Left renal pelvis (tissue), 4 donors: Measurements from ENCODE around the gene ACP7. TPM values are rescaled to one million over a fixed set of nuclear protein-coding genes. Genes with fewer than 3 reads are reported as not detected.
"Not testable (repeated sequence)": the region's sequence is repeated elsewhere in the genome, so short reads cannot be mapped to it uniquely, and the experiment has no call there.

ENCODE experiments used
- DNase-seq, 4 donors: peaks; one replicate each; pipeline ENCODE4 v3.0.0-alpha.2; 2013; ENCODE audit warnings: low read depth in 4 of 4, low spot score in 3 of 4
- polyA plus RNA-seq, 4 donors: library from polyadenylated mRNA; unstranded; fragments of 120-200 nt; gene quantifications; one replicate each; pipeline ENCODE4 v1.2.1, GENCODE V29; 2013; ENCODE audit not compliant: insufficient read length in 4 of 4

ACP7 gene
- polyA plus RNA-seq, 4 donors: 0.08 to 0.79 (median 0.34) TPM

- no peak for DNase-seq
These were observed 44.4 kb downstream of the ACP7 start for GRCh38 chr19:39128516-39129079.

- DNase-seq: no peak
These were observed 44.9 kb downstream of the ACP7 start for GRCh38 chr19:39129116-39129515.

GRCh38 chr19:39130337-39131254, 46.4 kb downstream of the ACP7 start:
- no peak for DNase-seq

GRCh38 chr19:39131255-39131755, 47.1 kb downstream of the ACP7 start:
- no peak for DNase-seq

- DNase-seq: no peak
These were observed 48.3 kb downstream of the ACP7 start for GRCh38 chr19:39132344-39132969.

DNA sequence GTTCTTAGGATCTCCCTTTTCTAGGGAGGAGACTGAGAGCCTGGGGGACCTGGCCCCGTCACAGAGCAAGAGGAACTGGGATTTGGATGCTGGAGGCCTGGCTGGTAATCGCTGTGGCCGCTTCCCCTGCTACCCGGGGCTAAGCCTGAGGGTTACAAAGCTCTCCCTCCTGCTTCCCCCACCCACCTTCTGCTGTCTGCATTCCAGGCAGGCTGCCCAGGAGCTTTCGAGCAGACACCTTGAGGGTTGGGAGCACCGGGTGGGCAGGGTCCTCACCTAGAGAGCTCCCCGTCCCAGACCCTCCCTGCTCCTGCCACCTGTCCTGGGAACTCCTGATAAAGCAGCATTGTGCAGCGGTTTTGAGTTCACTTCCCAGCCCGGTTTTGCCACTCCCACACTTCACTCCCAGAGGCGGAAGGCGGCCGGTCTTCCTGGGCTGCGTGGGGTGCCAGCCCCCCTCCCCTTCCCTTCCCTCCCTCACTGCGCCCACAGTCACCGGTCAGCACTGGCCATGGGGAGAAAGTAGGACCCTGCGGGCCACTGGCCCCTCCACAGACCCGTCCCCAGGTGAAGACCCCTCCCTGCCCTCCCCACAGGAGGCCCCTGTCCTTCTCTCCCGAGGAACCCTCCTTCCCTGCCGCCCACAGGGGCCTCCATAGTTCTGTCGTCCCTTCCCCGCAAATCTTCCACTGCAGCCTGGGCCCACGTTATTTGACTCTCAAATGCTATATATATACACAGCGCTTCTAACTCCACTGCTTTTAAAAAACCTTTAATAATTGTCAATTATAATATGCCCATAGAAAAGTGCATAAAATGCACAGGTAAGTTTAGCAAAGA, 49.5 kb downstream of the ACP7 start:
- DNase-seq: no peak

GRCh38 chr19:39135701-39136100, 51.5 kb downstream of the ACP7 start:
- DNase-seq: no peak

DNA sequence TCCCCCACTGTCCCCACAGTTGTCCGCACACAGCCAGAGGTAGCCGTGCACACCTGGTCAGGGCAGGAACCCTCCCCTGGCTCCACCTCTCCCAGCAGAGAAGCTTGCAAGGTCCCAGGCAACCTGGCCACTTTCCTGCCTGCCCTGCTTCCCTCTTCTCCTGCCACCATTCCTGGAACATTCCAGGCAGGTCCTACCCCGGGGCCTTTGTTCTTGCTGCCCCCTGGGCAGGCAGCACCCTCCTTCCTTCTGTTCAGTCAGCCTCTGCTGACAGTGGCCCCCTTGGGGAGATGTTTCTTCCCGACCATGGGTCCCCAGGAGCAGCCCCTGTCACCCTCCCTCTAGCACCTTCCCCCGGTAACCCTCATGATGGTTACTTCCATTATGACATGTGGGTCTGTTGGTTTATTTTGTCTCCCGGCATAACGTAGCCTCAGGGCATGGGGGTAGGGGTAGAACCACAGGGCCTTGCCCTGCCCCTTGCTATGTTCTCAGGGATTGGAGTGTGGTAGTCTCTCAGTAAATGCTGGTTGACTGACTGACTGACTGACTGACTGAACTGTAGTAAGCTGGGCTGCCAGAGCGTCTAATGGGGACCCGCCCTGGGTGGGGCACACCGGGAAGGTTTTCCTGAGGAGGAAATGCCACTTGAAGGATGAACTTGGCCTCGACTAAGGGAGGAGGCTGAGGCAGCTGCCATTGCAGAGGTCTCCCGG, 52.2 kb downstream of the ACP7 start:
- DNase-seq: no peak

- no peak for DNase-seq
These were observed 53.0 kb downstream of the ACP7 start for GRCh38 chr19:39137131-39137530.

DNA sequence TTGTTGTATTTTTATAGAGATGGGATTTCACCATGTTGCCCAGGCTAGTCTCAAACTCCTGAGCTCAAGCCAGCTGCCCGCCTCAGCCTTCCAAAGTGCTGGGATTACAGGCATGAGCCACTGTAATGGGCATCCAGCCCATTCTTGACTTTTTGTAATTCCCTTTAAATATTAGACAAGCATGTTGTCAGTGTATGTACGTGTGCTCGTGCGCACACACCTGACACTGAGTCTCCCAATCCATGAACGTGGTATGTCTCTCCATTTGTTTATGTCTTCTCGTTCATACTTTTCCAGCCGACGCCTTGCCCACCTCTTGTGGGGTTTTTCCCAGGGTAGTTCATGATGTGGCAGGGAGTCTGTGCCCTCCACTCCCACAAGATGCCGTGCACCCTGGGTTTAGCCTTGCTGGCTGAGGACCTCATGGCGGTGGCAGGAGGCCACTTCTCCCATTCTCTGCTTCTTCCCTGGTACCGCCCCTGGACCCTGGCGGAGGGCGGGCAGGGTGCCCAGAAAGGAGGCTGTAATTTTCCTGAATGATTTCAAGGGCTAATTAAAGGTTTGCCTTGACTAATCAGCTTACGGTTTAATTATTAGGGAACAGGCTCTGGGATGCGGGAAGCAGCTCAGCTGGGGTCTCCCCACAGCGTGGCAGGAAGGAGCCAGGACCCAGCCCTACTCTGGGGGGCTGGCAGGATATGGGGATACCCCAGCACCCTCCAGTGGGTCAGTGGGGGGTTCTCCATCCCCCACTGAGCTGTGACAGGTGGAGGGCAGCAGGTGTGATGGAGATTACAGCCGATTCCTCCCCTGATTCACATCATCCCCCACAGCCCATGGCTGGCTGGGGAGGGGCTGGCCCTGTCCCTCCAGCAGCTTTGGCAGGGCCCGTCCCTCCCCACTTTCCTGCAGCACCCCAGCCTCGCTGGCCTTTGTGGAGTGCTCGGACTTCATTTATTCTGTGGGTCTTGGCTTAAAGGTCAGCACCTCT, 54.3 kb downstream of the ACP7 start:
- DNase-seq: no peak

DNA sequence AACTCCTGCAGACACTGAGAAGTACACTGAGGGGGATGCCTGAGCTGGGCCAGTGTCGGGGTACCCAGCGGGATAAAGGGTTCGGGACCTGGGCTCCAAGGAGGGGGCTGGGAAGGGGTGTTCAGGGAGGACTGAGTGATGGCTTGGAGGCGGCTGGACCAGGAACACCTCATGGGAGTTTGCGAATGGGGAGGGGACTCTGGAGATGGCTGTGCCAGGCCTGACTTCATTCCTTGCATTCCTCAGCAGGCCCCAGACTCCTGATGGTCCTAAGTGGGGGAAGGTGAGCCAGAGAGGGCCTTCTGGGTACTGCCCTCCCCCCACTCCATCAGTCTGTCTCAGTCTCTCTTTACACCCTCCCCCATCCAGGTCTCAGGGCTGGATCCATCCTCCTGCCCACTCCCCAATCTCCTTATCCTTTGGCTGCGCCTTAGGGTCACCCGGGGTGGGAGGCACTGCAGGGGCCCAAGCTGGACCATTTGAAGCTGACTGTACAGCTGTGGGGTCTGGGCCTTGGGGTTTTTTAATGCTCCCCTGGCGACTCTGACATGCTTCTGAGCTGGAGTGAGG, 55.2 kb downstream of the ACP7 start:
- DNase-seq: no peak

DNA sequence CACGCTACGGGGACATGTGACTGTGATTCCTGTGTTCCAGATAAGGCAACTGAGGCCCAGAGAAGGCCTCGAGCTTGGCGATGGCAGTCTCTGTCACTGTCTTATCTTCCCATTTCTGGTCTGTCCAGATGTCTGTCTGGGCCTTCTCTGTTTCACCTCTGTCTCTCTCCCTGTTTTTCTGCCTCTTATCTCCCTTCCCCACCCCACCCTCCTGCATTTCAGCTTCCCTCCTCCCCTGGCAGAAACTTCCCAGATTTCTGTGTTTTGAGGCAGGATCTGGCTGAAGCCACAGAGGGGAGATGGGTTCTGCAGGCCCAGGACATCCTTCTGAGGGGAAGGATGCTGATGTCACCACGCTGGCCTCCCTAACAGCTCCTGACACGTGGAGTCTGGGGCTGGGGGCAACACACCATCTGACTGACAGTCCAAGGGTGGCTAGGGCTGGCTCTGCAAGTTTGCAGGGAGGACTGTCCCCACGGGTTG, 55.8 kb downstream of the ACP7 start:
- DNase-seq: no peak

GRCh38 chr19:39140594-39140993, 56.4 kb downstream of the ACP7 start:
- DNase-seq: no peak

GRCh38 chr19:39141929-39142328, 57.8 kb downstream of the ACP7 start:
- DNase-seq: no peak

GRCh38 chr19:39142630-39143029, 58.5 kb downstream of the ACP7 start:
- DNase-seq: no peak

DNA sequence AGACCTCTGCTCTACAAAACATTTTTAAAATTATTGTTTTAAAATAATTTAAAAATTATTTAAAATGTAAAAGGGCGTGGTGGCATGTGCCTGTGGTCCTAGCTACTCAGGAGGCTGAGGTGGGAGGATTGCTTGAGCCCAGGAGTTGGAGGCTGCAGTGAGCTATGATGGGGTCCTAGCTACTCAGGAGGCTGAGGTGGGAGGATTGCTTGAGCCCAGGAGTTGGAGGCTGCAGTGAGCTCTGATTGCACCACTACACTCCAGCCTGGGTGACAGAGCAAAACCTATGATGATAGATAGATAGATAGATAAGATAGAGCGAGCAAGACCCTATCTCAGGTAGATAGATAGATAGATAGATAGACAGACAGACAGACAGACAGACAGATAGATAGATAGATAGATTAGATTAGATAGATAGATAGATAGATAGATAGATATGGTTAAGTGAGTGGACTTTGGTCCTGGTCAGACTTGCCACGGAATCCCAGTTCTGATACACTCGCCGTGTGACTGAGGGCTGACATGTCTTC, 59.7 kb downstream of the ACP7 start:
- DNase-seq: not testable (repeated sequence)

GRCh38 chr19:39144290-39145071, 60.3 kb downstream of the ACP7 start:
- DNase-seq: no peak
